VCaP (cell line): ENCODE results near the gene MMP23B.

Experiments
- H3K27ac ChIP-seq: fragments of 450-650 bp; 2 replicates; pipeline ENCODE4 v1.5.1; 2017
- TF ChIP-seq, protein P1 (sequence below): fragments of 450-650 bp; conservative IDR thresholded peaks from 2 replicates; pipeline ENCODE4 v1.5.1; 2017; ENCODE audit warnings: mild to moderate bottlenecking, moderate library complexity

The MMP23B gene

DNA sequence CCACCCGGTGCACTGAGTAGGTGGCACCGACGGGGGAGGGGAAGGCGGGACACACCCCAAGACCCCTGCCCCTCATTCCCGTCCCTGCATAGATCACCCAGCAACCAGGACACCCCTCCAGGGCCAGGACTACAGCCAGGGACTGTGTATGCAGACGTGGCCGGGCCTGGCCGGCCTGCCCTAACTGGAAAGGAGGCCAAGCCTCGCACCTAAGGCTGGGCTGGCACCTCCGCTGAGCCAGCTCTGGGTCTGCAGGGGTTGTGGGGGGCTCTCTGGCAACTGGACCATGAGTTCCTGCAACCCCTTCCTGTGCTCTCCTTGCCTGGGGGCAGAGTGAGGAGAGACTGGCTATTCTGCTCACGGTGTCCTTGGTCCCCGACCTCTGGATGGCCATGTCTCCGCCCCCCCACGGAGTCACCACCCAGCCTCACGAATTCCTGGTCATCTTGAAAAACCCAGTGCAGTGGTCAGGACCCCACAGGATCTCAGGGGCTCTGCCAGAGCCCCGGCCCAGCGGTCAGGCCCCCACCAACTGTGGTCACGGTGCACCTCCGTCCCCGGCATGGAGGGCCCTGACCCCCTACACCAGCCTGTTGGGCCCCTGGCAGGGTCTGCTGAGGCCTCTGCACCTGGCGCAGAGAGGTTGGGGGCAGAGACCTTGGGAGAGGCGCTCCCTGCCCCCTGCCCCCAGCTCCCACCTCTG lies 31.0 kb upstream of the MMP23B start:
- peak overlapping the region; percentile 59; the same call in 1 of the 2 replicates for H3K27ac ChIP-seq
- TF ChIP-seq, protein P1, sequence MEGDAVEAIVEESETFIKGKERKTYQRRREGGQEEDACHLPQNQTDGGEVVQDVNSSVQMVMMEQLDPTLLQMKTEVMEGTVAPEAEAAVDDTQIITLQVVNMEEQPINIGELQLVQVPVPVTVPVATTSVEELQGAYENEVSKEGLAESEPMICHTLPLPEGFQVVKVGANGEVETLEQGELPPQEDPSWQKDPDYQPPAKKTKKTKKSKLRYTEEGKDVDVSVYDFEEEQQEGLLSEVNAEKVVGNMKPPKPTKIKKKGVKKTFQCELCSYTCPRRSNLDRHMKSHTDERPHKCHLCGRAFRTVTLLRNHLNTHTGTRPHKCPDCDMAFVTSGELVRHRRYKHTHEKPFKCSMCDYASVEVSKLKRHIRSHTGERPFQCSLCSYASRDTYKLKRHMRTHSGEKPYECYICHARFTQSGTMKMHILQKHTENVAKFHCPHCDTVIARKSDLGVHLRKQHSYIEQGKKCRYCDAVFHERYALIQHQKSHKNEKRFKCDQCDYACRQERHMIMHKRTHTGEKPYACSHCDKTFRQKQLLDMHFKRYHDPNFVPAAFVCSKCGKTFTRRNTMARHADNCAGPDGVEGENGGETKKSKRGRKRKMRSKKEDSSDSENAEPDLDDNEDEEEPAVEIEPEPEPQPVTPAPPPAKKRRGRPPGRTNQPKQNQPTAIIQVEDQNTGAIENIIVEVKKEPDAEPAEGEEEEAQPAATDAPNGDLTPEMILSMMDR: no peak

DNA sequence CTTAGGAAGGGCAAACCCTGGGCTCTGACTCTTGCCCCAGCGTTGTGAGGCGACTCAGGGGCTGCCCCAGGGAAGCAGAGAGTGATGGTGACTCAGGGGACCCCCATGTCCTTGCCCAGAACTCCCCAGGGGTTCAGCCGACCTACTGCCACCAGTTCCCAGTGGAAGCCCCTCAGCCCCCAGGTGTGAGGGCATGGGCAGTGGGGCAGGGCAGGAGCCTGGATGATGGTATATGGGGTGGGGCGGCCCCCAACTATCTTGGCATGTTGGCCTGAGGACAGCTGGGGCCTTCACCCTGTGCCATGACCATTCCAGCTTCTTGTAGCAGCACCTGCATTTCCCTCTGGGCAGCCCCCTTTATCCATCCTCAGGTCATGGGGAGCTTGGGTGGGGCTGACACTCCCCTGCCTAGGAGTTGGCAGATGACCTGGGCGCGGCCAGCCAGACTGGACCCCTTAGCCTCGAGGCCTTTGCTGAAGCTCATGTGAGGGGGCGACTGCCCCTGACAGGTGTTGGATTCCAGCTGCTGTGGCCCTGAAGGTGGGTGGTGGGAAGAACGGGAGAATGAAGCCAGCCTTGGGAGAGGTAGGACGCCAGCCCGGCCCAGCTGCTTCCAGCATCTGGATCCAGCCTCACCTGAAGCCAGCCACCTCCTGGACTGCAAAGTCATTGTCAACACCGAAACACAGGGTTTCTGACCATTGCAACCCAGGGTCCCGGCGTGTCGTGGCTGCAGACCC lies 30.2 kb upstream of the MMP23B start:
- TF ChIP-seq, protein P1: no peak
- no peak overlapping the region for H3K27ac ChIP-seq

DNA sequence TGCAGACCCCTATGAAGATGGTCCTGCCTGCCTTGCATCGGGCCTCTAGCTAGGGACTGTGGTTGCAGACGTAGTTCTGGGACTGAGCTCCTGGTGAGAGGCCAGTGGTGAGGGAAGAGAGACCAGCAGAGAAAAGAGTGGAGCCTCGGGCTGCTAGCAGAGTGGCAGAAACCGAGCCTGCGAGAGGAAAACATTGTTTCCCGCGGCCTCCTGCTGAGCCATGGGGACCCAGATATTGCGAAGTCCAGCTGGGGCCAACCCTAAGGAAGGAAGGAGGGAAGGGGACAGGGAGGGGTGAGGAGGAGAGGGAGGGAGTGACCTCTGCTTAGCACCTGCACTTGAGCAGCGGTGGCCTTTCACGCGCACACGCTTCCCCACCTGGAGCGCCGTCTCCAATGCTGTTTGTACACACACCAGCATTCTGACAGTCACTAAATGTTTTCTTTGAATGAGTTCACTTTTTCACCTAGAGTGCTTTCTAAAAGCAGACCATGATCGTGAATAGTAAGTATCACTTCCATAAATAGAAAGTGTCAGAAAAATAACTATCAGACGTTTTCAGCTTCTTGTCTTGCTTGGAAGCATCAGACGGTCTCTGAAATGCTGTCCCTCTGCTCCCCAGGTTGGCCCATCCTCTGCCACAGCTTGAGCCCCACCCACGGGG lies 29.5 kb upstream of the MMP23B start:
- H3K27ac ChIP-seq: no peak overlapping the region
- TF ChIP-seq, protein P1: no peak

DNA sequence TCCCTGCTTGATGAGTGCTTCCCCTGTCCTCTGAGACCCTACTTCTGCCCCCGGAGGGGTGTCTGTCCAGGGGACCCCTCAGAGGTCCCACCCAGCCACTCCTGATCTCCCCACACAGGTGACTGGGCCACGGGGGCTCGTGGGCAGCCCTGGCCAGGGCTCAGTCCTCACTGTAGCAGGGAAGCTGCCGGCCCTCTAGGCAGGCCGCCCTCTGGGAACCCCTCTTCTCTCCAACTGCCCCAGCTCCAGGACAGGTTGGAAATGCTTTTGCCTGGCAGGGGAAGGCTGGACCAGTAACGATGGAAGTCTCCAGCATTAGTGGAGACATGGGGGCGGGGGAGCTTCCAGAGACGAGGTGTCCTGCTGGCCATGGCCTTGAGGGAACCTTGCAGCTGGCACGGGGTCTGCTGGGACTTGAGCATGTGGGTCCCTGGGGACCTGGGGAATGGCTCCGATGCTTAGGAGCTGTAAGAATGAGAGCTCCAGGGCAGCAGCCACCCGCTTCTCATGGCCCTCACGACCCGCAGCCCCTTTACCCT lies 28.9 kb upstream of the MMP23B start:
- no peak overlapping the region for H3K27ac ChIP-seq
- TF ChIP-seq, protein P1: no peak

DNA sequence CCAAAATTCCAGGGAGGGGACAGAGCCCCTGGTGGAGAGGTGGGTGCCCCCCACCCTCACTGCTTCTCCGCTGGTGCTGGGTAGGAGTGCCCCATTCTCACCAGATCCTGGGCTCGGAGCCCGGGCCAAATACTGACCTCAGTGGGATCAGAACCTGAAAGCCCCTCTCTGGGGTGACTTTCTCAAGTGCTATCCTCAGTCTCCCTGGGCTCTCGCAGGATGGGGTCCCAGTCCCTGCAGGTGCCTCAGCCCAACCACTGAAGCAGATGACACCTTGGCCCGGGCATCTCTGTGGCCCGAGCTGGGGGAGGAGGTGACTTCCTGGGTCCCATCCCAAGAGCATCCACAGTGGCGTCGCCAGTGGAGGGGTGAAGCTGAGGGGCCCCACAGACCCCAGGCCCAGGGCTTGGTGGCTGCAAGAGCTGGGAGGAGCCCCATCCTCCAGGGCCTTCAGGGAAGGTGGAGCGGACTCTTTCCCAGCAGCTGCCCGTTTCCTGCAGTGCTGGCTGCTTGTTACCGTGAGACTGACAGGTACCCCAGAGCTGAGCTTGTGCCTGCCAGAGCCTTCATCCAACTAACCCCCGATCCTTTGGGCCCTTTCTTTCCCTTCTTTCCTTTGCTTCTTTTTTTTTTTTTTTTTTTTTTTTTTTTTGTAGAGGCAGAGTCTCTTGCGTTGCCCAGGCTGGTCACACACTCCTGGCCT lies 28.2 kb upstream of the MMP23B start:
- H3K27ac ChIP-seq: no peak overlapping the region
- TF ChIP-seq, protein P1: no peak

DNA sequence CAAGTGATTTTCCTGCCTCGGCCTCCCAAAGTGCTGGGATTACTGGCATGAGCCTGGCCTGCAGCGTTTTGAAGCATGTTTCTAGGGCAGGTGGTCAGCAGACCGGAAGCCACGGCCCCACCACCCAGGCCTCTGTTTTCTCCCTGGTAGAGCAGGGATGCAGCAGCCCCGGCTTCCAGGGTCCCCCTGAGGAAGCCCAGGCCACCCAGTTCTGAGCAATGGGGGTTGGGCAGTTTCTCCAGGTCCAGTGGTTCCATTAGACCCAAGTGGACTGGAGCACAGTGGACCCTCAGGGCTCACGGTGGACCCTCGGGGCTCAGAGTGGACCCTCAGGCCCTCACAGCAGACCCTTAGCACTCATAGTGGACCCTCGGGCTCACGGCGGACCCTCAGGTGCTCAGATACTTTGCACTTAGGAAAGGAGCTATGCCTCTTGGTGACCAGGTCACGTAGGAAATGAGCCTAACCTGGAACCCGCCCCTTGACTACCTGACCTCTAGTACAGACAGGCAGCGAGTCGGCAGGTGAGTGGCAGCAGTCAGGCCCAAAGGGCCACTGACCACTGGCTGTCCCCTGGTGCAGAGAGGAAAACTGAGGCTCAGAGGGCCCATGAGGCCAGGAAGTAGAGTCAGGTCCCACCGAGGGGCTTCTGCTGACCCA lies 27.5 kb upstream of the MMP23B start:
- TF ChIP-seq, protein P1: no peak
- no peak overlapping the region for H3K27ac ChIP-seq
